ENCODE measurements around the gene KCNK5. TPM values are rescaled to one million over a fixed set of nuclear protein-coding genes. Genes with fewer than 3 reads are reported as not detected.

Gene KCNK5
- polyA plus RNA-seq, 4 donors = 0.82 to 14.0 (median 10.0) TPM

GRCh38 chr6:39199976-39200375, 29.3 kb downstream of the KCNK5 start:
- DNase-seq (ENCODE audit: low read depth in 4 of 4, low spot score in 3 of 4) = no peak

- DNase-seq (ENCODE audit: low read depth in 4 of 4, low spot score in 3 of 4) = no peak
These were observed 29.9 kb downstream of the KCNK5 start for GRCh38 chr6:39199231-39199940.

- no peak for DNase-seq (ENCODE audit: low read depth in 4 of 4, low spot score in 3 of 4)
These were observed 30.7 kb downstream of the KCNK5 start for GRCh38 chr6:39198528-39198927.

GRCh38 chr6:39197922-39198500, 31.3 kb downstream of the KCNK5 start:
- DNase-seq (ENCODE audit: low read depth in 4 of 4, low spot score in 3 of 4) = no peak

GRCh38 chr6:39197521-39197920, 31.8 kb downstream of the KCNK5 start:
- no peak for DNase-seq (ENCODE audit: low read depth in 4 of 4, low spot score in 3 of 4)

GRCh38 chr6:39196673-39197091, 32.6 kb downstream of the KCNK5 start:
- no peak for DNase-seq (ENCODE audit: low read depth in 4 of 4, low spot score in 3 of 4)

- DNase-seq (ENCODE audit: low read depth in 4 of 4, low spot score in 3 of 4) = no peak
These were observed 33.4 kb downstream of the KCNK5 start for GRCh38 chr6:39195792-39196385.

- no peak for DNase-seq (ENCODE audit: low read depth in 4 of 4, low spot score in 3 of 4)
These were observed 34.8 kb downstream of the KCNK5 start for GRCh38 chr6:39194466-39194865.

- no peak for DNase-seq (ENCODE audit: low read depth in 4 of 4, low spot score in 3 of 4)
These were observed 36.0 kb downstream of the KCNK5 start for GRCh38 chr6:39193201-39193791.

- no peak for DNase-seq (ENCODE audit: low read depth in 4 of 4, low spot score in 3 of 4)
These were observed 36.5 kb downstream of the KCNK5 start for GRCh38 chr6:39192736-39193135.

- DNase-seq (ENCODE audit: low read depth in 4 of 4, low spot score in 3 of 4) = no peak
These were observed 37.9 kb downstream of the KCNK5 start for GRCh38 chr6:39191236-39191930.

GRCh38 chr6:39190545-39191235, 38.6 kb downstream of the KCNK5 start:
- DNase-seq (ENCODE audit: low read depth in 4 of 4, low spot score in 3 of 4) = no peak

GRCh38 chr6:39189915-39190544, 39.2 kb downstream of the KCNK5 start:
- no peak for DNase-seq (ENCODE audit: low read depth in 4 of 4, low spot score in 3 of 4)

GRCh38 chr6:39189131-39189530, 40.1 kb downstream of the KCNK5 start:
- DNase-seq (ENCODE audit: low read depth in 4 of 4, low spot score in 3 of 4) = no peak

GRCh38 chr6:39188571-39188970, 40.7 kb downstream of the KCNK5 start:
- no peak for DNase-seq (ENCODE audit: low read depth in 4 of 4, low spot score in 3 of 4)

- no peak for DNase-seq (ENCODE audit: low read depth in 4 of 4, low spot score in 3 of 4)
These were observed 41.2 kb downstream of the KCNK5 start for GRCh38 chr6:39188098-39188450.

- DNase-seq (ENCODE audit: low read depth in 4 of 4, low spot score in 3 of 4) = no peak
These were observed 44.2 kb downstream of the KCNK5 start for GRCh38 chr6:39184906-39185580.

GRCh38 chr6:39182604-39183003, 46.7 kb downstream of the KCNK5 start:
- no peak for DNase-seq (ENCODE audit: low read depth in 4 of 4, low spot score in 3 of 4)

- DNase-seq (ENCODE audit: low read depth in 4 of 4, low spot score in 3 of 4) = no peak
These were observed 47.4 kb downstream of the KCNK5 start for GRCh38 chr6:39181826-39182225.

- no peak for DNase-seq (ENCODE audit: low read depth in 4 of 4, low spot score in 3 of 4)
These were observed 47.9 kb downstream of the KCNK5 start for GRCh38 chr6:39181333-39181732.
